ENCODE data around the gene DOHH. TPM values are rescaled to one million over a fixed set of nuclear protein-coding genes. Genes with fewer than 3 reads are reported as not detected.

The DOHH gene
- total RNA-seq, 1 donor, result 8.3 TPM

GRCh38 chr19:3524078-3524842 lies 23.8 kb upstream of the DOHH start:
- H3K36me3 ChIP-seq (ENCODE audit: insufficient read depth, low read length), result peaks cover 42% of the 10 kb centered on the region
- H3K9me3 ChIP-seq (ENCODE audit: low read depth, low read length), result no peaks in the 10 kb centered on the region
- H2AFZ ChIP-seq (ENCODE audit: low read length), result no peak overlapping the region
- H4K20me1 ChIP-seq (ENCODE audit: insufficient read depth, low read length), result peaks cover 60% of the 10 kb centered on the region
- DNase-seq (ENCODE audit: insufficient read length, low spot score, missing footprints), result no peak
- no peak overlapping the region for H3K27ac ChIP-seq (ENCODE audit: low read depth, low read length)
- peaks cover 65% of the 10 kb centered on the region for H3K79me2 ChIP-seq (ENCODE audit: insufficient read depth, low read length)
- no peak overlapping the region for H3K4me2 ChIP-seq (ENCODE audit: insufficient read depth, low read length)
- no peaks in the 10 kb centered on the region for H3K4me1 ChIP-seq (ENCODE audit: insufficient read depth, low read length)
- no peaks in the 10 kb centered on the region for H3K27me3 ChIP-seq (ENCODE audit: insufficient read depth, low read length)
- no peak overlapping the region for H3K4me3 ChIP-seq (ENCODE audit: insufficient read depth, low read length)
- TF ChIP-seq CTCF (IDR thresholded peaks at IDR 0.05; ENCODE audit: extremely low read depth, low read depth, low read length), result no peak

GRCh38 chr19:3523361-3524077 lies 23.0 kb upstream of the DOHH start:
- DNase-seq (ENCODE audit: insufficient read length, low spot score, missing footprints), result no peak
- no peaks in the 10 kb centered on the region for H3K27me3 ChIP-seq (ENCODE audit: insufficient read depth, low read length)
- H4K20me1 ChIP-seq (ENCODE audit: insufficient read depth, low read length), result peaks cover 66% of the 10 kb centered on the region
- H2AFZ ChIP-seq (ENCODE audit: low read length), result no peak overlapping the region
- H3K79me2 ChIP-seq (ENCODE audit: insufficient read depth, low read length), result peaks cover 70% of the 10 kb centered on the region
- H3K27ac ChIP-seq (ENCODE audit: low read depth, low read length), result no peak overlapping the region
- peaks cover 44% of the 10 kb centered on the region for H3K36me3 ChIP-seq (ENCODE audit: insufficient read depth, low read length)
- H3K9me3 ChIP-seq (ENCODE audit: low read depth, low read length), result no peaks in the 10 kb centered on the region
- TF ChIP-seq CTCF (IDR thresholded peaks at IDR 0.05; ENCODE audit: extremely low read depth, low read depth, low read length), result no peak
- no peaks in the 10 kb centered on the region for H3K4me1 ChIP-seq (ENCODE audit: insufficient read depth, low read length)
- H3K4me2 ChIP-seq (ENCODE audit: insufficient read depth, low read length), result no peak overlapping the region
- no peak overlapping the region for H3K4me3 ChIP-seq (ENCODE audit: insufficient read depth, low read length)

DNA sequence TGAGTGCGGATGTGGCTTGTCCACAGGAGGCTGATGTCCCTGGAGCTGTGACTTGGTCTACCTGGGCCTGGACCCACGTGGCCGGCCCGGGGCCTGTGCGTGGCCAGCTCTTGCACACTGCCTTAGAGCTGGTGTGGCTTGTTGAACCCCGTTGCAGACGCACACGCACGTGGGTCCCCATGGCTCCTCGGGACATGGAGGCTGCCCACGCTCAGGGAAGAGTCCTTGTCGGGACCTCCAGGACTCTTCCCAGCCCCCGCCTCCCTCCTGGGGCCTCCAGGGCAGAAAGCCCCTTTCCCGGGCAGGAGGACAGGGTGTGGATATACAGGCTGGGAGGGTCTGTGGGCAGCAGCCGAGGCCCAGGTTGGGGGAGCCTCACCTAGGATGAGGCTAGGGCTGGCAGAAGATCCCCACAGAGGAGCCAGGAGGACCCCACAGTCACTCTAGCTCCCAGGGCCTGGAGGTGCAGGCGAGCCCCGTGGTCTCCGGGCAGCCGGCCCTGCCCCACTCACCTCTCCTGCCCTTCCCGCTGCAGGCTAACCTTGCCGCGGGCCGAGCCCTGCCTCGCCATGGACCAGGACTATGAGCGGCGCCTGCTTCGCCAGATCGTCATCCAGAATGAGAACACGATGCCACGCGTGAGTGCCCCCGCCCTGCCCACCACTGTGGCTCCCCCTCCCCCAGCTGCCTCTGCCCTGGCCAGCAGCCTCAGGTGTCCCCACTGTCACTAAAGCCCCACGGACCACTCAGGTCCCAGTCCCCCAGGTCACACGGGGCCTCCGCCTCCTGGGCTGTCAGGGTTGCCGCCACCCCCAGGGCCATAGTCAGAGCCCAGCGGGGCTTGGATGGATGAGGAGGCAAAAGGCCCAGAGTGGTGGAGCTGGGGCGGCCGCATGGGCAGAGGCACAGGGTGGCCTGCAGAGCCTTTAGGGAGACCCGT lies 22.2 kb upstream of the DOHH start:
- Histone ChIP-seq H2AFZ (ENCODE audit: low read length) (no peak overlapping the region), H3K9me3 (ENCODE audit: low read depth, low read length) (no peaks in the 10 kb centered on the region), H3K27me3 (ENCODE audit: insufficient read depth, low read length) (no peaks in the 10 kb centered on the region), H3K4me3 (ENCODE audit: insufficient read depth, low read length) (no peak overlapping the region), H3K27ac (ENCODE audit: low read depth, low read length) (no peak overlapping the region), H4K20me1 (ENCODE audit: insufficient read depth, low read length) (peaks cover 65% of the 10 kb centered on the region), H3K79me2 (ENCODE audit: insufficient read depth, low read length) (peaks cover 77% of the 10 kb centered on the region), H3K4me2 (ENCODE audit: insufficient read depth, low read length) (no peak overlapping the region), H3K4me1 (ENCODE audit: insufficient read depth, low read length) (no peaks in the 10 kb centered on the region), H3K36me3 (ENCODE audit: insufficient read depth, low read length) (peaks cover 36% of the 10 kb centered on the region)
- DNase-seq (ENCODE audit: insufficient read length, low spot score, missing footprints), result no peak
- no peak for TF ChIP-seq CTCF (IDR thresholded peaks at IDR 0.05; ENCODE audit: extremely low read depth, low read depth, low read length)
